ENCODE results near the gene FIZ1.

Gene FIZ1

GRCh38 chr19:55613930-55614710 lies 14.8 kb upstream of the FIZ1 start:
- no peak for DNase-seq (ENCODE audit: low spot score)

- DNase-seq (ENCODE audit: low spot score) = no peak
These were observed 14.1 kb upstream of the FIZ1 start for GRCh38 chr19:55613396-55613795.

DNA sequence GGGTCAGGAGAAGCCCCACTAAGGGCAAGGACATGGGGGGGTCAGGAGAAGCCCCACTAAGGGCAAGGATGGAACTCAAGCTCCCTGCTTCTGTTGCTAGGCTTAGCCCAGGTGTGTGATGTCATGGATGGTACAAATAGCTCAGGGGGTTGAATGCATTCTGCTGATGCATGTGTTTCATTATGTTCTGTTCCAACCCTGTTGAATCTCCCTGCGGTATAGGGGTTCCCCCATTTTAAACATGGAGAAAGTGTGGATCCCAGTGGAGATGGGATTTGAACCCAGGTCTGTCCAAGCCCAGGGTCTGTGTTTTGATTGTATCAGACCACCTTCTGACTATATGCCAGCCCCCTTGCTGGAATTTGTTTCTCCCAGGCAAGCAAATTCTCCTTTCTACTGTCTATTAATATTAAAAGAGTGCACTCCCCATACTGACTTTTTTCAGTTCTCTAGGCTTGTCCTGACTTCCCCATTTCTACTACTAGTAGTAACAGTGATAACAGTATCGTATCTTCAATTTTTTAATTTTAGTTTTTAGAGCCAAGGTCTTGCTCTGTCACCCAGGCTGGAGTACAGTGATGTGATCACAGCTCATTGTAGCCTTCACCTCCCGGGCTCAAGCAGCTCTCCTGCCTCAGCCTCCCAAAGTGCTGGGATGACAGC lies 12.8 kb upstream of the FIZ1 start:
- no peak for DNase-seq (ENCODE audit: low spot score)

GRCh38 chr19:55611300-55611982 lies 12.1 kb upstream of the FIZ1 start:
- no peak for DNase-seq (ENCODE audit: low spot score)

GRCh38 chr19:55609326-55609725 lies 10.0 kb upstream of the FIZ1 start:
- DNase-seq (ENCODE audit: low spot score) = no peak

- no peak for DNase-seq (ENCODE audit: low spot score)
These were observed 7.5 kb upstream of the FIZ1 start for GRCh38 chr19:55606817-55607216.

DNA sequence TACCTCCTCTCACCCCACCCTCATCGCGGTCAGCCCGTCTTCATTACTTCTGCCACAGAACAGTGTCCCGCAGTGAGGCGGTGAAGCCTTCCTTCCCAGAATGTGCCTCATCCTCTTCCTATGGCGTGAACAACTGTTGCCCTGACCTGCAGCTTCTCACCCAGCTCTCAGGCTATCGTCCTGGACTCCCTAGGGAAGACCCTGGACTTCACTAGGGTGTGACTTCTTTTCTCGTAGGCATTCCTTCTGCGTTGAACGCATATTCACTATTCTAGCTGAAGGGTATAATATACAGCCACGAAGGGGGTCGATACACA lies 7.1 kb upstream of the FIZ1 start:
- no peak for DNase-seq (ENCODE audit: low spot score)

- DNase-seq (ENCODE audit: low spot score) = peak; percentile 73
These were observed 6.5 kb upstream of the FIZ1 start, which contains the start of gene ZNF865 for GRCh38 chr19:55605637-55606470. TSS of gene ZNF865 (plus strand) at chr19:55605647. CDS start at chr19:55613619, 7,972 bp downstream.

GRCh38 chr19:55605207-55605636 lies 5.9 kb upstream of the FIZ1 start:
- peak; percentile 99 for DNase-seq (ENCODE audit: low spot score)

GRCh38 chr19:55603581-55604292 lies 4.4 kb upstream of the FIZ1 start:
- no peak for DNase-seq (ENCODE audit: low spot score)

DNA sequence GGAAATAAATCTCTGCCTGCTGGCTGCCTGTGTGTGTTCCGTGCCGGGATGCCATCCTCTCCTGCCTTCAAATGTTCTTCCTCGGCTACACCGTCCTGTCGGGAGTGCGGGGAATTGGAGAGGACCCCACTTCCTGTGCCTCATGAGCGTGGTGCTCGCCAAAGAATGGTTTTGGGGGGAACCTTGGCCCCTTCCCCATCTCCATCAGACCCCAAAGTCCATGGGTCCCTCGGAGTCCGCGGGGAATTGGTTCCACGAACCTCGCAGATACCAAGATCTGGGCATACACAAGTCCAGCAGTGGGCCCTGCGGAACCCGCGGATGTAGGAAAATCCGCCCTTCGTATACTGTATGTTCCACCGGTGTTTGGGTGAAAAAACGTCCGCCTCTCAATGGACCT lies 3.8 kb upstream of the FIZ1 start:
- no peak for DNase-seq (ENCODE audit: low spot score)

GRCh38 chr19:55602104-55603001 lies 3.0 kb upstream of the FIZ1 start:
- DNase-seq (ENCODE audit: low spot score) = no peak

DNA sequence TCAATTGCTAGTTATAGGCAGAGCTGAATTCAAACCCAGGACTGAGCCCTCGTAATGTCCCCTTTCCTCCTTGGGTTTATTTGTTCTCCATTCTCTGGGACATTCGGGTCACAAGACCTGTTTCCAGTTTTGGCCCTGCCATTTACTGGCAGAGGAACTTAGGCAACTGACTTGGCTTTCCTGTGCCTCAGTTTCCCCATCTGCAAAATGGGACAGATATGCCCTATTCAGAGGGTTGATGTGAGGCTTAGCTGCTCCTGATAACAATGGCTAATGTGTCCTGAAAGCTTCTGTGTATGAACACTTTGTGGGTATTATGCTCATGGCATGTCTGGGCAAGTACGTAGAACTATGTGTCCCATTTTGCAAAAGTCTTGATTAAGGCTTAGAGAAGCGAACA lies 1.8 kb upstream of the FIZ1 start:
- no peak for DNase-seq (ENCODE audit: low spot score)

DNA sequence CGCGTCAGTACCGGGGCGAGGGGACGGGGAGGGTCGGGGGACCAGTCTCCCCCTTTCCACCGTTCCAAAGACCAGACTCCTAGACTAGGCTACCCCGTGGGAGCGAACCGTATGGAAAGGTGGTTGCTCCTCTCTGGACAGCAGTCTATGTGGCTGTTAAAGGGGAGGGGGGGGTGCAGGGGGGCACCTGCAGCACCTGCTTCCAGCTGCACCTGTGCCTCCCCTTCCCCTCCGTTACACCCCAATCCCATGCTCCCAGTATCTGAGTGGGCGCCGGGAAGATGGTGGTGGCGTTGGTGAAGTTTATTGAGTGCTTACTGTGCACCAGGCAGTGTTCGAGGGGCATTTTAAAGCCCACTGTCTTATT lies 1.3 kb upstream of the FIZ1 start:
- no peak for DNase-seq (ENCODE audit: low spot score)

GRCh38 chr19:55599842-55600661 lies 735 bp upstream of the FIZ1 start, which contains the start of gene ZNF524:
TSS of gene ZNF524 (plus strand) at chr19:55600288. CDS start at chr19:55602113, 1,825 bp downstream.
- peak; percentile 86 for DNase-seq (ENCODE audit: low spot score)

- peak; percentile 97 for DNase-seq (ENCODE audit: low spot score)
These were observed 424 bp downstream of the FIZ1 start for GRCh38 chr19:55598719-55599467.

DNA sequence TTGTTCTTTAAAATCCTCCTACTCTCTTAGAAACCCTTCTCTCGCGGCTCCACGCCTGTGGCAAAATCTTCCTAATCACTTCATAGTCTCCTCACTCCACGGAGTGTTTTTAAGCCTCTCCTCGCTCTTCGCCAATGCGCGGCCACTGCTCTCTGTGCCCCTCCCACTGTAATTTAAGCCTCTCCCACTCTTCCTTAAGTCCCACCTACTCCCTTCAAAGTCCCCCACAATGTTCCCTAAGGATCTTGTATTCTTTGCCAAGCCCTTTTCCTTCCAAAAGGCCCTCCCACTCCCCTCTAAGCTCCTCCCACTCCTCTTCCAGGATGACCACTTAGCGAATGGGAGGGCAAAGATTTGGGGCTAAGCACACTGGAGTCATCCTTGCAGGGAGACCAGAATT lies 1.3 kb downstream of the FIZ1 start:
- no peak for DNase-seq (ENCODE audit: low spot score)

DNA sequence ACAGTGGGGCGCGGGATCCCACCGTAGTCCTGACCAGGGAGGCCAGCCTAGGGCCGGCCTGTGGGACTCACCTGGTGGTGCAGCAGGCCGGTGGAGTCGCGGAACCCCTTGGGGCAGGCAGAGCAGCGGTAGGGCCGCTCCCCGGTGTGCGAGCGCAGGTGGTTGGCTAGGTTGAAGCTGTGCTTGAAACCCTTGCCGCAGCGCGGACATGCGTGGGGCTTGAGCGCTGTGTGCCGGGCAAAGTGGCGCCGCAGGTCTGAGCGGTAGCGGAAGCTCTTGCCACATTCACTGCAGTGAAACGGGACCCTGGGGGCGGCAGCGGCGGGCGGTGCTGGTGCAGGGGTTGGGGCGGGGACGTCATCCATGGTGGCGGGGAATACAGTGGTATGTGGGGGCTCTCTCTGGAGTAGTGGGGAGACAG lies 1.8 kb downstream of the FIZ1 start:
- DNase-seq (ENCODE audit: low spot score) = no peak

DNA sequence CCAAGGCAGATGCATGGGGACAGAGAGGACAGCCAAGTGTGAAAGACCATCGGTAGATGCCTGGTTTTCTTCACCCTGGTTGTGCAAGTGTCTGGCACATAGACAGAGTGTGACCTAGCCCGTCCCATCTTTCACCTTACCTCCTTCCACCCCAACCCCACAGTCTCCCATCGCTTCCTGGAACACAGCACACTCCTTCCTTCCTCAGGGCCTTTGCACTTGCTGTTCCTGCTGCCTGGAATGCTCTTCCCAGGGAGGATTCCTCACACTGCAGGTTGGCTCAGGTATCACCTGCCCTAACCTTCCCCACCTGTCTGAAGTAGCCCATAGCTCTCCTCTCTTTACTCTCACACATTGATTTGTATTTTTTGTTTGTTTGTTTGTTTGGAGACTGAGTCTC lies 3.0 kb downstream of the FIZ1 start:
- no peak for DNase-seq (ENCODE audit: low spot score)
